ENCODE data around the gene ARL1.
A peak's percentile ranks its signal among the peaks of the same experiment; 100 is the strongest.
"Not testable (repeated sequence)": the region's sequence is repeated elsewhere in the genome, so short reads cannot be mapped to it uniquely, and the experiment has no call there.

Gene ARL1

GRCh38 chr12:101407436-101408345, at the start of gene ARL1:
Gene ARL1 (minus strand): TSS chr12:101407772. CDS start chr12:101407645, 127 bp downstream.
- DNase-seq, result peak; percentile 35

DNA sequence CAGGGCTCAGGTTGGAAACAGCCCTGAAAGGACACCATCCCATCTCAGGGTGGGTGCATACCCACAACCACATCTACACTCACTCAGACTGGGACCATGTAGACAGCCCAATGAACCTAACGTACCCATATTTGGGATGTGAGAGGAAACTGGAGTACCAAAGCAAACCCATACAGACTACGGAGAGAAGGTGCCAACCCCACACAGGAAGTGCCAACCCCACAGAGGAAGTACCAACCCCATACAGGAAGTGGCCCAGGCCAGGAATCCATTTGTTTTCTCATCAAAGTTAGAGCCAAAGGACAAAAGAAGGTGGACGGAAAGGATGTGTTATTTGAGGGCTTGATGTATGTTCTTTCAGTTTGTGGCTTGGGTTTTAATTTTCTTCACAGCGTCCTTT, 48.1 kb upstream of the ARL1 start:
- no peak for DNase-seq

DNA sequence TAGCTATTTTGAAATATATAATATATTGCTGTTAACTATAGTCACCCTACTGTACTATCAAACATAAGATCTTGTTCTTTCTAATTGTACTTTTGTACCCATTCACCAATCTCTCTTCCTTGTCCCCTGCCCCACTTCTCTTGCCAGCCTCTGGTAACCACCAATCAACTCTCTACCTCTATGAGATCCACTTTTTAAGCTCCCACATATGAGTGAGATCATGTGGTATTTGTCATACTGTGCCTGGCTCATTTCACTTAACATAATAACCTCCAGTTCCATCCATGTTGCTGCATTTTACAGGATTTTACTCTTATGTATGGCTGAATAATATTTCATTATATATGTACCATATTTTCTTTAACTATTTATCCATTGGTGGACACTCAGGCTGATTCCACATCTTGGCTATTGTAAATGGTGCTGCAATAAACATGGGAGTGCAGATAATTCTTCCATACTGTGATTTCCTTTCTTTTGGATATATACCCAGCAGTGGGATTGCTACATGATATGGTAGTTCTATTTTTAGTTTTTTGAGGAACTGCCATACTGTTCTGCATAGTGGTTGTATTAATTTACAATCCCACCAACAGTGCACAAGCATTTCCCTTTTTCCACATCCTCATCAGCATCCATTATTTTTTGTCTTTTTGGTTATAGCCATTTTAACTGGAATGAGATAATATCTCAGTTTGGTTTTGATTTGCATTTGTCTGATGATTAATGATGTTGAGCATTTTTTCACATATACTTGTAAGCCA, 34.1 kb upstream of the ARL1 start:
- DNase-seq, result no peak

DNA sequence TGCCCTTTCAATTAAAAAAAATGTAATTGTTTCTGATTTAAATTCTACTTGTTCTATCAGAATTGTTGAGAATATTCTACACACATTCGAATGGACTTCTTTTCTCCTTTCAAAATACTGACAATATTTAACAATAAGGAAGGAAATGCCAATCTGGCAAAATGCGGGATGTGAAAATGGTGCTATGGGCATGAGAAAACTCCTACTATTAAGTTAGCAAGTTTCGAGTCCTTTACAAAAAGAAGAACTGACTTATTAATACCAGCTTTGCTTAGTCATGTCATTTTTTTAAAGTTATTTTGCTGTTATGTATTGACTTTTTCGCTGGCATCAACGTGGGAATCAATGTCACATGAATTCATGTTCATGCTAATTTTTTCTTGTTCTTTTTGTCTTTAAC, 31.7 kb upstream of the ARL1 start:
- no peak for DNase-seq

DNA sequence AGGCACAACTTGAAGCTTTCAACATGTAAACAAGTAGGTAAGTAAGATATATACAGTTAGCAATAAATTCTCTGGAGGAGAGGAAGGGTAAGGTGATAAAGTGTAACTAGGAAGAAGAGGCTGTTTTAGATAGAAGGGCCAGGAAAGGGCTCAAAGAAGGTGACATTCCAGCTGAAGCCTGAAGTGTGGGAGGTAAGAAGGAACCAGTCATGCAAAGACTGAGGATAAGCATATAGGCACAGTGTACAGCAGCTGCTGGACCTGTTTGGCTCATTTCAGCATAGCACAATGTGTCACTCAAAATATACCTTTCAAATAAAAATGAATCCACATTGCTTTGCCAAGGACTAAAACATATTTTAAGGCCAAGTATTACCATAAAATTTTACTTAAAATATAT, 28.6 kb upstream of the ARL1 start:
- DNase-seq, result no peak

- no peak for DNase-seq
Measured at GRCh38 chr12:101430456-101430855, 22.9 kb upstream of the ARL1 start.

GRCh38 chr12:101424620-101425019, 17.0 kb upstream of the ARL1 start:
- no peak for DNase-seq

- DNase-seq, result not testable (repeated sequence)
Measured at GRCh38 chr12:101422066-101422465, 14.5 kb upstream of the ARL1 start.

- DNase-seq, result no peak
Measured at GRCh38 chr12:101415228-101415627, 7.7 kb upstream of the ARL1 start.

- DNase-seq, result no peak
Measured at GRCh38 chr12:101414533-101415119, 7.1 kb upstream of the ARL1 start.

- DNase-seq, result not testable (repeated sequence)
Measured at GRCh38 chr12:101410169-101410568, 2.6 kb upstream of the ARL1 start.

- no peak for DNase-seq
Measured at GRCh38 chr12:101407049-101407435, 530 bp downstream of the ARL1 start.

DNA sequence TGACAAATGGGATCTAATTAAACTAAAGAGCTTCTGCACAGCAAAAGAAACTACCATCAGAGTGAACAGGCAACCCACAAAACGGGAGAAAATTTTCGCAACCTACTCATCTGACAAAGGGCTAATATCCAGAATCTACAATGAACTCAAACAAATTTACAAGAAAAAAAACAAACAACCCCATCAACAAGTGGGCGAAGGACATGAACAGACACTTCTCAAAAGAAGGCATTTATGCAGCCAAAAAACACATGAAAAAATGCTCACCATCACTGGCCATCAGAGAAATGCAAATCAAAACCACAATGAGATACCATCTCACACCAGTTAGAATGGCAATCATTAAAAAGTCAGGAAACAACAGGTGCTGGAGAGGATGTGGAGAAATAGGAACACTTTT, 16.4 kb downstream of the ARL1 start:
- not testable (repeated sequence) for DNase-seq

GRCh38 chr12:101379149-101379548, 28.4 kb downstream of the ARL1 start:
- no peak for DNase-seq

- DNase-seq, result no peak
Measured at GRCh38 chr12:101375573-101375972, 32.0 kb downstream of the ARL1 start.

- DNase-seq, result no peak
Measured at GRCh38 chr12:101372431-101372830, 35.1 kb downstream of the ARL1 start.

- no peak for DNase-seq
Measured at GRCh38 chr12:101368016-101368415, 39.6 kb downstream of the ARL1 start.

GRCh38 chr12:101361455-101361854, 46.1 kb downstream of the ARL1 start:
- no peak for DNase-seq

DNA sequence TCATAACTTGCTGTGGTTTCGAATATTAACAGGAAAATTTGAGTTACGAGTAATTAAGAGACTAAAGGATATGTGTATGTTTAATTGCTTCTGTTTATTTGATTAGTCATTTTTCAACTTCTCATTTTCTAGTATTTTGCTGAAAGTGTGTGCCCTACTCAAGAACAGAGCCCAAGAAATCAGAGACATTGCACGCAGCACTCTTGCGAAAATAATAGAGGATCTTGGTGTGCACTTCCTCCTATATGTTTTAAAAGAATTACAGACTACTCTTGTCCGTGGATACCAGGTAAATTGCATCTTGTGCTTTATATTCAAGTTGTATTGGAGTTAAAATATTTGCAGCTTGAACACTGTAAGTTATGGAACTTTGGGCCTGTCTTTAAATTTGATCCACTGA, 50.8 kb downstream of the ARL1 start:
- no peak for DNase-seq

DNA sequence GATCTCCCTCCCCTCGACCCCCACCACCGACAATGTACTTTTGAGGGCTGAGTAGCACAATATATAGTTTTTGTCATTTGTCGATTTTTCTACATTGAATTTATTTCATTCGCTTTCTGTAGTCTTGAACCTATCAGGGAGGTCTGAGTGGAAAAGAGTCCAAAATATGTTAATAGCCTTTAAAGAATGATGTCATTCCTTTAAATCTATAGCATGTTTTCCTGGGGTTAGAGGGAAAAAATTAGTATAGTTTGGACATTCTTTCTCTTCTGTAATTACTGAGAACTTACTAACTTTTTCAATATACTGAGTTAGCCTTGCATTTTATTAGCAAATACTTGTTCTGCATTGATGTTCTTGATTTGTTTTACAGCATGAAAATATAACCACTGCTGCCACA, 55.9 kb downstream of the ARL1 start:
- DNase-seq, result no peak

GRCh38 chr12:101343893-101344292, 63.7 kb downstream of the ARL1 start:
- no peak for DNase-seq
